ENCODE results near the gene TAX1BP1.
A peak's percentile ranks its signal among the peaks of the same experiment; 100 is the strongest.

Gene TAX1BP1

DNA sequence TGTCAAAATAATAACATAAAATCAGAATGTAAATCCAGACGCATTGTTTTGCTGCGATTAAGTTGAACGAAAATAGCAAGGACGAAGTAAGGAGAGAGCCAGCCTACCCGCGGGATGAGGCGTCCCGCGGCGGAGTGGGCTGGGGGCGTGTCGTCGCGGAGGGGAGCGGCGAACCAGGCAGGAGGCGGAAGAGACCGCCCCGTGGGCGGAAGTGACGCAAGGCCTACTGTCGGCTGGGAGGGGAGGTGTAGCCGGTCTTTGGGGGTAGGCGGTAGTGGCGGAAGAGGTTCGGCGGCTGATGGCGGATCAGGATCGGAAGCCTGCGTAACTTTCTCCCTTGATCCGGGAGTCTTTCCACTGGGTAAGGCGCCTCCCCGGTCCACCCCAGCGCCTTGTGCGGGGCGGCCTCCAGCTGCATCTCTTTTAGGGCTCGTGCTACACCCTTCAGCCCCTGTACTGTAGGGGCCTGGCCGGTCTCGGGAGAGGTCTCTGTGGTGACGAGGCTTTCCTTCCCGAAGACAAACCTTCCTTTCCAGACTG is at the start of gene TAX1BP1:
TSS of gene TAX1BP1 (plus strand) at position 254 of the 540 bp plus-strand sequence. CDS start 8,363 bp downstream, outside the sequence.
- H3K27me3 ChIP-seq (ENCODE audit: control insufficient read depth in 5 of 5, insufficient read depth in 4 of 5, low read length in 5 of 5) = no peaks in the 10 kb centered on the region
- peak within 1 kb of the TSS; percentile 90 to 100 (median 96) for H3K4me3 ChIP-seq (ENCODE audit: low read depth in 1 of 5, low read length in 5 of 5)
- no peaks in the 10 kb centered on the region for H3K36me3 ChIP-seq (ENCODE audit: control insufficient read depth in 5 of 5, insufficient read depth in 5 of 5, low read length in 5 of 5)
- H3K9ac ChIP-seq (ENCODE audit: low read length in 5 of 5) = peak within 1 kb of the TSS; percentile 89 to 99 (median 98)
- no peaks in the 10 kb centered on the region for H3K9me3 ChIP-seq (ENCODE audit: control insufficient read depth in 5 of 5, low read length in 5 of 5)
- H3K27ac ChIP-seq (ENCODE audit: low read depth, low read length) = peak within 1 kb of the TSS; percentile 98
- H3K4me1 ChIP-seq (ENCODE audit: control insufficient read depth in 5 of 5, insufficient read depth in 5 of 5, low read length in 5 of 5) = peaks cover under 1 to 23% (median 21%) of the 10 kb centered on the region in 5 donors

DNA sequence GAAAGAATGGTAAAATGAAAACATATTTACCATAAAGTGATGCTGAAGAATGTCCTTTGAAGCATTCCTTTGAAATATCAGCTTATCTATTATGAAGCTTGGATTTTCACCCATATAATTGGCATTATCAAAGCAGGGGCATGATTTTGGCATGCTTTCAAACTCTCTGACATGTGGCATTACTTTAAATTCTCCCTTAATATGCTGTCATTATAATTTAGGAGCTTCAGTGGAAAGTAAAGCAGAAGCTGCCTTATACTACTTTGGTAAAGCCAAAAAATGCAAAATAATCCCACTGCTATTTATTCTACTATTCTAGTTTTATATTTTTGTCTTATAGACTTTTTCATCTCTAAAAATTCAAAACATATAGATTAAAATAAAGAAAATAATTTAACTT is 49.3 kb upstream of the TAX1BP1 start:
- peaks cover 0 to 4% (median 2%) of the 10 kb centered on the region in 5 donors for H3K4me1 ChIP-seq (ENCODE audit: control insufficient read depth in 5 of 5, insufficient read depth in 5 of 5, low read length in 5 of 5)
- H3K36me3 ChIP-seq (ENCODE audit: control insufficient read depth in 5 of 5, insufficient read depth in 5 of 5, low read length in 5 of 5) = no peaks in the 10 kb centered on the region
- H3K4me3 ChIP-seq (ENCODE audit: low read depth in 1 of 5, low read length in 5 of 5) = no peak overlapping the region
- no peak overlapping the region for H3K9ac ChIP-seq (ENCODE audit: low read length in 5 of 5)
- H3K27me3 ChIP-seq (ENCODE audit: control insufficient read depth in 5 of 5, insufficient read depth in 4 of 5, low read length in 5 of 5) = no peaks in the 10 kb centered on the region
- no peak overlapping the region for H3K27ac ChIP-seq (ENCODE audit: low read depth, low read length)
- H3K9me3 ChIP-seq (ENCODE audit: control insufficient read depth in 5 of 5, low read length in 5 of 5) = peaks cover 0 to 3% (median 0%) of the 10 kb centered on the region in 5 donors

DNA sequence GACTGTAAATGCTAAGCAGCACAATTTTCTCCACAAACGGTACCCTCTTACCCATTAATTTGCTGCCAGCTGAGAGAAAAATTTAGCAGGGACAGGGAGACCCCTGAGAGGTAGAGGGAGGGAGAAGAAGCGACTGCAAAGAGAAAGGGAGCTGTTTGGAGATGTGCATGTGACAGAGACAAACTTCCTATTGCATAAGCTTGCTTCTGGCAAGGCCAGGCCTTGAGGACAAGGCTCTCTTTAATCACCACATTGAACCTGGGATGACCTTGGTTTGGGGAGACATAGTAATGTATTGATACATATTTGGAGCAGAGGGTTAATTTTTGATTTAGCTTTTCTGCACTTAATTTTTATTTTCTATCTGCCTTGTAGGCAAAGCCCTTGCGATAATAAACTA is 46.2 kb upstream of the TAX1BP1 start:
- no peaks in the 10 kb centered on the region for H3K36me3 ChIP-seq (ENCODE audit: control insufficient read depth in 5 of 5, insufficient read depth in 5 of 5, low read length in 5 of 5)
- no peaks in the 10 kb centered on the region for H3K27me3 ChIP-seq (ENCODE audit: control insufficient read depth in 5 of 5, insufficient read depth in 4 of 5, low read length in 5 of 5)
- no peaks in the 10 kb centered on the region for H3K9me3 ChIP-seq (ENCODE audit: control insufficient read depth in 5 of 5, low read length in 5 of 5)
- H3K4me3 ChIP-seq (ENCODE audit: low read depth in 1 of 5, low read length in 5 of 5) = no peak overlapping the region
- H3K4me1 ChIP-seq (ENCODE audit: control insufficient read depth in 5 of 5, insufficient read depth in 5 of 5, low read length in 5 of 5) = peaks cover 0 to 5% (median 4%) of the 10 kb centered on the region in 5 donors
- H3K9ac ChIP-seq (ENCODE audit: low read length in 5 of 5) = no peak overlapping the region
- no peak overlapping the region for H3K27ac ChIP-seq (ENCODE audit: low read depth, low read length)

DNA sequence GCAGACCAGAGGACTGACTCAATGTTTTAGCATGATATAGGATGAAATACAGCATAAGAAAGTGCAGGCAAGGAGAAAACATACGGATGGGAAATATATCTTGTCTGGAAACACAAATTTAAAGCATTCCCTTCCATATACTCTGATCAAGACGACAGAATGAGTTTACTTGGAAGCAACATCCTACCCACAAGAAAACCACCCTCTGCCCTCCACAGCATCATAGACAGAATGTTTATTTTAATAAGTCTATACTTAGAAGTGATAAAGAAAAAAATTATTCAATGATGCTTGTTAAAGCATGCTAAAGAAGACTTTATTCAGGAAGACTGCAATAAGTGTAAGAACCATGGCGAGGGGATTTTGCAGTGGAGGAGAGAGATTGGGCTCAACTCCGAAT is 44.9 kb upstream of the TAX1BP1 start:
- no peak overlapping the region for H3K4me3 ChIP-seq (ENCODE audit: low read depth in 1 of 5, low read length in 5 of 5)
- no peaks in the 10 kb centered on the region for H3K36me3 ChIP-seq (ENCODE audit: control insufficient read depth in 5 of 5, insufficient read depth in 5 of 5, low read length in 5 of 5)
- no peaks in the 10 kb centered on the region for H3K27me3 ChIP-seq (ENCODE audit: control insufficient read depth in 5 of 5, insufficient read depth in 4 of 5, low read length in 5 of 5)

DNA sequence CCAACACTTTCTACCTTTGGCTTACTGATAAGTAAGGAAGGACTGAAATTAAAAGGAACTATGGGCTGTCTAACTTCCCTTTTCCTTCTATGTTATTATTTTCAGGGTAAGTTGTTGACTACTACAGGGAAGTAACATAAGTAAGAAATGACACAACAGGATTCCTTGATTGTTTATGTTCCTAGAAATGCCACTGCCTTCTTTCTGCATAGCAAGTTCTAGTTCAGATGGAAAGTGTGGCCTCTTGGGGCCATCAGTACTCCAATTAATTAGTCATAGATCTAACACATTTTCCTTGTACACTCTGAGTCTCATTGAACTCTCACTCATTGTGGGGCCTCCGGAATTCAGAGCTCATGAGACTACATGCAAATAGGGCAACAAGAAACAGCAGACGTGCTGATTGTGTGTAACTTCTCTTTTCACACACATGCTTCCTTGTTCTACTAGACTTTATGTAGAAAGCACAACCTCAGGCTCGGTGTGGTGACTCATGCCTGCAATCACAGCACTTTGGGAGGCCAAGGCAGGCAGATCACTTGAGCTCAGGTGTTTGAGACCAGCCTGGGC is 42.0 kb upstream of the TAX1BP1 start:
- Histone ChIP-seq H3K36me3 (ENCODE audit: control insufficient read depth in 5 of 5, insufficient read depth in 5 of 5, low read length in 5 of 5) (no peaks in the 10 kb centered on the region), H3K9ac (ENCODE audit: low read length in 5 of 5) (no peak overlapping the region), H3K4me3 (ENCODE audit: low read depth in 1 of 5, low read length in 5 of 5) (no peak overlapping the region), H3K9me3 (ENCODE audit: control insufficient read depth in 5 of 5, low read length in 5 of 5) (no peaks in the 10 kb centered on the region), H3K27ac (ENCODE audit: low read depth, low read length) (no peak overlapping the region), H3K4me1 (ENCODE audit: control insufficient read depth in 5 of 5, insufficient read depth in 5 of 5, low read length in 5 of 5) (peaks cover 0 to 6% (median 4%) of the 10 kb centered on the region in 5 donors), H3K27me3 (ENCODE audit: control insufficient read depth in 5 of 5, insufficient read depth in 4 of 5, low read length in 5 of 5) (no peaks in the 10 kb centered on the region)

More for the DNA sequence above, 44.9 kb upstream of the TAX1BP1 start:
- Histone ChIP-seq H3K9ac (ENCODE audit: low read length in 5 of 5) (no peak overlapping the region), H3K9me3 (ENCODE audit: control insufficient read depth in 5 of 5, low read length in 5 of 5) (no peaks in the 10 kb centered on the region), H3K27ac (ENCODE audit: low read depth, low read length) (no peak overlapping the region), H3K4me1 (ENCODE audit: control insufficient read depth in 5 of 5, insufficient read depth in 5 of 5, low read length in 5 of 5) (peaks cover 0 to 6% (median 4%) of the 10 kb centered on the region in 5 donors)

DNA sequence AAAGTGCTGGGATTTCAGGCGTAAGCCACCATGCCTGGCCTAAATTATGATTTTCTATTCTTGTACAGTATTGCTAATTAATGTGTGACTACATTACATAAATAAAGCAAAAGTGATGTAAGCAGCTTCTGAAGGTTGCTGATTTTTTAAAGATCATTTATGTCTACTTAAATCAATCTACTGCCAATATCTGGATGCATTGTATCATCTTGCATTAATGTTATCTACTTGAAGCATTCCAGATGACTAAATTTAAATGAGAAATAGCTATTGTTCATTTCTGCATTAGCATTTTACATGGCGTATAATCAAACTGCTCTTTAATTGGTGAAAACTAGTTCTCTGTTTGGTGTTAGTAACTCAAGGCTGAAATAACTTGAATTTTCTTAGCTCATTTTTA is 40.2 kb upstream of the TAX1BP1 start:
- Histone ChIP-seq H3K27me3 (ENCODE audit: control insufficient read depth in 5 of 5, insufficient read depth in 4 of 5, low read length in 5 of 5) (no peaks in the 10 kb centered on the region), H3K36me3 (ENCODE audit: control insufficient read depth in 5 of 5, insufficient read depth in 5 of 5, low read length in 5 of 5) (no peaks in the 10 kb centered on the region), H3K4me3 (ENCODE audit: low read depth in 1 of 5, low read length in 5 of 5) (no peak overlapping the region), H3K4me1 (ENCODE audit: control insufficient read depth in 5 of 5, insufficient read depth in 5 of 5, low read length in 5 of 5) (peaks cover 0 to 4% (median 0%) of the 10 kb centered on the region in 5 donors), H3K27ac (ENCODE audit: low read depth, low read length) (no peak overlapping the region), H3K9me3 (ENCODE audit: control insufficient read depth in 5 of 5, low read length in 5 of 5) (no peaks in the 10 kb centered on the region), H3K9ac (ENCODE audit: low read length in 5 of 5) (no peak overlapping the region)

DNA sequence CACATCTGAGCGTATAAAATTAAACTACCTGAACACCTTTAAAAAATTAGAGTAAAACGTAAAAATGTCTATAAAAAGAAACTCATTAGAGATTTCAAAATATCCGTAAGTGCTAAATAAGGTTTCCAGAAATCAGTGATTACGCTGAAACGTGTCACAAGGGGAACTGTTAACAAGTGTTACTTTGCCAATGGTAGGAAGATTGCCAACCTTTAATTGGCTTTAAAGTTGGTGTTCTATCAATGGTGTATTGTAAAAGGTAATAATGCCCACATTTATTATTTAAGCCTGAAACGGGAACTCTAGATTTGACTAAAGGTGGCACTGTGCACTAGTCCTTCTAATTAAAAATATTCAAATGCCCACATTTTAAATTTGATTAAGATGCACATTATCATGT is 39.5 kb upstream of the TAX1BP1 start:
- H3K27me3 ChIP-seq (ENCODE audit: control insufficient read depth in 5 of 5, insufficient read depth in 4 of 5, low read length in 5 of 5) = no peaks in the 10 kb centered on the region

DNA sequence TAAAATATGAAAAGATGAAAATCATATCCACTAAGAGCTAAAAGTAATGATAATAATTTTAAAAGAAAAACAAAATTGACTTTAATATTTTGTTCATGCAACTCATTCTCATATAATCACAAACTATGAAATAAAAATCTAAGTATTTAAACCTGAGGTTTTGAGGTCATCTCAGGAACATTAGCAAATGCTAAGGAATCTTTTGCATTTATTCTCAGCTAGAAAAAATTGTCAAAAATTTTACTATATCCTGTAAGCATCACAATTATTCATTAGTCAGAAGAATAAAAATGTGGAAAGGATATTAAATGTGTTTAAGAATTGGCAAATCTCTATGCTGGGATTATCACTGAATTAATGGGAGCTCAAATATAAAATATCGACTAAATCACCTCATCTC is 36.8 kb upstream of the TAX1BP1 start:
- Histone ChIP-seq H3K27me3 (ENCODE audit: control insufficient read depth in 5 of 5, insufficient read depth in 4 of 5, low read length in 5 of 5) (no peaks in the 10 kb centered on the region), H3K4me1 (ENCODE audit: control insufficient read depth in 5 of 5, insufficient read depth in 5 of 5, low read length in 5 of 5) (peaks cover 0 to 7% (median 0%) of the 10 kb centered on the region in 5 donors), H3K9me3 (ENCODE audit: control insufficient read depth in 5 of 5, low read length in 5 of 5) (no peaks in the 10 kb centered on the region), H3K9ac (ENCODE audit: low read length in 5 of 5) (no peak overlapping the region), H3K4me3 (ENCODE audit: low read depth in 1 of 5, low read length in 5 of 5) (no peak overlapping the region), H3K27ac (ENCODE audit: low read depth, low read length) (no peak overlapping the region), H3K36me3 (ENCODE audit: control insufficient read depth in 5 of 5, insufficient read depth in 5 of 5, low read length in 5 of 5) (no peaks in the 10 kb centered on the region)

More for the DNA sequence above, 39.5 kb upstream of the TAX1BP1 start:
- no peaks in the 10 kb centered on the region for H3K9me3 ChIP-seq (ENCODE audit: control insufficient read depth in 5 of 5, low read length in 5 of 5)
- H3K9ac ChIP-seq (ENCODE audit: low read length in 5 of 5) = no peak overlapping the region
- no peak overlapping the region for H3K27ac ChIP-seq (ENCODE audit: low read depth, low read length)
- no peak overlapping the region for H3K4me3 ChIP-seq (ENCODE audit: low read depth in 1 of 5, low read length in 5 of 5)
- peaks cover 0 to 7% (median 0%) of the 10 kb centered on the region in 5 donors for H3K4me1 ChIP-seq (ENCODE audit: control insufficient read depth in 5 of 5, insufficient read depth in 5 of 5, low read length in 5 of 5)
- no peaks in the 10 kb centered on the region for H3K36me3 ChIP-seq (ENCODE audit: control insufficient read depth in 5 of 5, insufficient read depth in 5 of 5, low read length in 5 of 5)

DNA sequence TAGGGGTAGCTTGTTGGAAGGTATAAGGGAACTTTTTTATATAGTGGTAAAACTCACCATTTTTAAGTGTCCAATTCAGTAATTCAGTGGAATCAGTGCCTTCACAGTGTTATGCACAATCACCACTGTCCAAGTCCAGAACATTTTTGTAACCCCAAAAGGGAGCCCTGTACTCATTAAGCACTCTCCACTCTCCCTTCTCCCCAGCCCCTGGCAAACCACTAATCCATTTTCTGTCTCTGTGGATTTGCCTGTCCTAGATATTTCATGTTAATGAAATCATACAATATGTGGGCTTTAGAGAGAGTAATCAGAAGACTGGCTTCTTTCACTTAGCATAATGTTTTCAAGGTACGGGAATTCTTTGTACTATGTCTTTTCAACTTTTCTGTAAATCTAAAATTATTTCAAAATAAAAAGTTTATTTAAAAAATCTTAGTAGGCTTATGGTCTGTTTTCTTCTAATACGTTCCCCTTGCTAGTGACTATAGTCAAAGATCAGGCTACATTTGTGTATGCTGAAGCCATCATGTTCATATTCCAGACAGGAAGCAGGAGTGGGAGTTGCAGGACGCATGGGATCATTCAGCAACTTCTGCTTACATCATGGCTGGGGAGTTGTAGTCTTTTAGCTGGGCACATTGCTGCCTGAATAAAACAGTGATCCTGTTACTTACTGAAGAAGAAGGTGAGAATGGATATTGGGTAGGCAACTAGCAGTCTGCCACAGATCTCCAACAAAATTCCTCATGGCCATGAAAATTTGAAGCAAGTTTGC is 35.4 kb upstream of the TAX1BP1 start:
- Histone ChIP-seq H3K9me3 (ENCODE audit: control insufficient read depth in 5 of 5, low read length in 5 of 5) (no peaks in the 10 kb centered on the region), H3K36me3 (ENCODE audit: control insufficient read depth in 5 of 5, insufficient read depth in 5 of 5, low read length in 5 of 5) (no peaks in the 10 kb centered on the region), H3K4me3 (ENCODE audit: low read depth in 1 of 5, low read length in 5 of 5) (no peak overlapping the region), H3K27ac (ENCODE audit: low read depth, low read length) (no peak overlapping the region), H3K4me1 (ENCODE audit: control insufficient read depth in 5 of 5, insufficient read depth in 5 of 5, low read length in 5 of 5) (peaks cover 0 to 7% (median 3%) of the 10 kb centered on the region in 5 donors), H3K27me3 (ENCODE audit: control insufficient read depth in 5 of 5, insufficient read depth in 4 of 5, low read length in 5 of 5) (no peaks in the 10 kb centered on the region), H3K9ac (ENCODE audit: low read length in 5 of 5) (no peak overlapping the region)

DNA sequence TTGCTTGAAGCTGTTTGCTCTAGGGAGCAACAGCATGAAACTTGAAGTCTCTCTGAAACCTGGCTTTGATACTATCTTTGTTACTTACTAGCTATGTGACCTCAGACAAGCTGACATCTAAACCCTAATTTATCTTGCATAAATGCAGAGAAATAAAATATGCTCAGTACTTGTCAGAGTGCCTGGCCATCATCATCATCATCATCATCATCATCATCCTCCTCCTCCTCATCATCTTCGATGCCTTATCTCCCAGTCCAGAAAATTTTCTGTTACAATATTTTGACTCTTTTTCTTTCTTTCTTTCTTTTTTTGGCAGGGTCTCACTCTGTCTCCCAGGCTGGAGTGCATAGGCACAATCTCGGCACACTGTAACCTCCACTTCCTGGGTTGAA is 34.8 kb upstream of the TAX1BP1 start:
- Histone ChIP-seq H3K9me3 (ENCODE audit: control insufficient read depth in 5 of 5, low read length in 5 of 5) (no peaks in the 10 kb centered on the region), H3K9ac (ENCODE audit: low read length in 5 of 5) (no peak overlapping the region), H3K27ac (ENCODE audit: low read depth, low read length) (no peak overlapping the region)

More for the DNA sequence above, 34.8 kb upstream of the TAX1BP1 start:
- Histone ChIP-seq H3K36me3 (ENCODE audit: control insufficient read depth in 5 of 5, insufficient read depth in 5 of 5, low read length in 5 of 5) (no peaks in the 10 kb centered on the region), H3K4me3 (ENCODE audit: low read depth in 1 of 5, low read length in 5 of 5) (no peak overlapping the region), H3K4me1 (ENCODE audit: control insufficient read depth in 5 of 5, insufficient read depth in 5 of 5, low read length in 5 of 5) (peaks cover 0 to 8% (median 3%) of the 10 kb centered on the region in 5 donors), H3K27me3 (ENCODE audit: control insufficient read depth in 5 of 5, insufficient read depth in 4 of 5, low read length in 5 of 5) (no peaks in the 10 kb centered on the region)

All from subcutaneous abdominal adipose tissue (tissue), 5 donors.